ENCODE results near the gene GABRA4. TPM values are rescaled to one million over a fixed set of nuclear protein-coding genes. Genes with fewer than 3 reads are reported as not detected.

The GABRA4 gene
- total and polyA plus RNA-seq, 10 of the 15 experiments (the other 5 are each of a cell fraction or from before 2014, with no cell fraction given) = 0.69 to 14.6 (median 1.1) TPM

- peak; percentile 47 for FAIRE-seq
- Histone ChIP-seq H3K79me2 (ENCODE audit: control insufficient read depth, insufficient read depth, low read length) (no peaks in the 10 kb centered on the region), H3K4me2 (ENCODE audit: control insufficient read depth, insufficient read depth) (no peak overlapping the region), H2AFZ (ENCODE audit: control insufficient read depth, low read depth, low read length) (peak overlapping the region; percentile 68), H3K9ac (ENCODE audit: control insufficient read depth, insufficient read depth, low read length) (no peak overlapping the region), H3K9me3 (replicated peaks; ENCODE audit: control insufficient read depth, insufficient read depth, low read length) (no peaks in the 10 kb centered on the region), H3K4me1 (ENCODE audit: control insufficient read depth, insufficient read depth, low read length) (peaks cover 4% of the 10 kb centered on the region; the same call in 1 of the 2 replicates), H3K4me3 (no peak overlapping the region), H3K27ac (ENCODE audit: control insufficient read depth, insufficient read depth) (no peak overlapping the region), H4K20me1 (ENCODE audit: control insufficient read depth, insufficient read depth) (no peaks in the 10 kb centered on the region), H3K27me3 (replicated peaks in 1 of 2; ENCODE audit: control insufficient read depth in 2 of 2, insufficient read depth in 2 of 2, low read length in 1 of 2) (no peaks in the 10 kb centered on the region), H3K36me3 (ENCODE audit: control insufficient read depth in 2 of 2, insufficient read depth in 2 of 2, low read length in 1 of 2) (no peaks in the 10 kb centered on the region)
- no TSS peak for BruUV-seq (replicated peaks)
- intact Hi-C loops (cut with micrococcal nuclease; ENCODE audit: unreplicated experiment) = no loop called here
- in situ Hi-C loops (cut with MboI) = no loop called here
- ChIA-PET RAD21 (ENCODE audit: unreplicated experiment) (interaction anchor here (0.7 to 3.1 kb wide), 28 partner anchors 10 to 557 kb away, joined by 3 to 30 read pairs (median 6); partner anchors contain the start of genes GABRA4 and GABRB1), SMC1A (ENCODE audit: uncharacterized antibody, unreplicated experiment) (interaction anchor here (0.8 to 6.9 kb wide), 23 partner anchors 11 to 500 kb away, joined by 3 to 132 read pairs (median 7); partner anchors contain the start of genes GABRA4 and GABRB1), POLR2A (interaction anchor here (0.7 to 2.8 kb wide), 9 partner anchors 17 to 1948 kb away, joined by 3 to 11 read pairs (median 3); partner anchors contain the start of gene GABRA4), CTCF (interaction anchor here (1.0 to 4.2 kb wide), 17 partner anchors 11 to 112 kb away, joined by 3 to 21 read pairs (median 6); no protein-coding TSS in a partner anchor)
- TF ChIP-seq ZBTB33 (IDR thresholded peaks at IDR 0.05) (no peak), E4F1 (IDR thresholded peaks at IDR 0.05; ENCODE audit: borderline replicate concordance, partially characterized antibody) (no peak), STAT1 (conservative IDR thresholded peaks at IDR 0.05) (no peak), SREBF1 (IDR thresholded peaks at IDR 0.05; ENCODE audit: low read length) (no peak), NR2F1 (conservative IDR thresholded peaks at IDR 0.05) (no peak), POLR2AphosphoS5 (IDR thresholded peaks at IDR 0.05; ENCODE audit: low read length) (no peak), MYB (IDR thresholded peaks at IDR 0.05; ENCODE audit: borderline replicate concordance, low read depth, low read length) (no peak), CBX3 (IDR thresholded peaks at IDR 0.05; ENCODE audit: borderline replicate concordance, low read depth) (no peak), IRF4 (IDR thresholded peaks at IDR 0.05; ENCODE audit: low read depth, low read length) (no peak), TCF3 (IDR thresholded peaks at IDR 0.05; ENCODE audit: borderline replicate concordance, insufficient read depth, low read depth, low read length) (no peak), POU2F2 (IDR thresholded peaks at IDR 0.05; ENCODE audit: borderline replicate concordance, low read depth, low read length) (no peak), SRF (IDR thresholded peaks at IDR 0.05; ENCODE audit: low read depth in 2 of 2, low read length in 2 of 2) (no peak), ZNF274 (IDR thresholded peaks at IDR 0.05; ENCODE audit: insufficient read depth, insufficient read length) (no peak), JUND (IDR thresholded peaks at IDR 0.05; ENCODE audit: low read depth, low read length) (no peak)
- peak; percentile 15; the same call in 1 of the 3 replicates for ATAC-seq
- no peak for DNase-seq (ENCODE audit: low read depth, low spot score)
Measured at GRCh38 chr4:47010347-47010911, 17.0 kb upstream of the GABRA4 start.
